GM19025 (cell line): Measurements from ENCODE around the gene FGGY.
"Not testable (repeated sequence)": the region's sequence is repeated elsewhere in the genome, so short reads cannot be mapped to it uniquely, and the experiment has no call there.

Source experiments
- ATAC-seq: cut with Tn5 transposase; IDR thresholded peaks from one replicate; pipeline ENCODE4 v1.9.1; 2021; ENCODE audit warnings: mild to moderate bottlenecking, low read depth, moderate library complexity; ENCODE audit not compliant: unreplicated experiment

FGGY gene

GRCh38 chr1:59282951-59283350, 13.9 kb upstream of the FGGY start:
- no peak for ATAC-seq

- no peak for ATAC-seq
These were observed 11.2 kb upstream of the FGGY start for GRCh38 chr1:59285691-59286090.

- no peak for ATAC-seq
These were observed 8.8 kb upstream of the FGGY start for GRCh38 chr1:59288046-59288445.

DNA sequence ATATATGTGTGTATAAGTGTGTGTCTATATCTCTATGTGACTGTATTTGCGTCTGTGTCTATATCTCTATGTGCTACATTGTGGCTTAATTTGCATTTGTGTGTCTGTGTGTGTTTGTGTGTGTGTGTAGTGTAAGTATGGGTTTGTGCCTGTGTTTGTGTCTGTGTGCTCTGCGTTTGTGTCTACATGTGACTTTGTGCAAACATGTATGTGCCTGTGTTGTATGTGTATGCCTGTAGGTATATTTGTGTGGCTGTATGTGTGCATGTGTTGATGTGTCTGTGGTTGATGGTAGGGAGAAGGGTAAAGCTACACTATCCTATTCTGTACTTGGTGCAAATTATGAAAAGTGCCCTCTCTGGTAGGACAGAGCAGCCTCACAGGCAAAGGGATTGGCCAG, 7.3 kb upstream of the FGGY start:
- ATAC-seq = no peak

GRCh38 chr1:59290193-59290949, 6.5 kb upstream of the FGGY start:
- peak; percentile 65 for ATAC-seq

- ATAC-seq = no peak
These were observed 5.3 kb upstream of the FGGY start for GRCh38 chr1:59291561-59291960.

GRCh38 chr1:59292562-59292961, 4.3 kb upstream of the FGGY start:
- ATAC-seq = no peak

- no peak for ATAC-seq
These were observed 3.7 kb upstream of the FGGY start for GRCh38 chr1:59293206-59293605.

- no peak for ATAC-seq
These were observed 3.0 kb upstream of the FGGY start for GRCh38 chr1:59293849-59294248.

- ATAC-seq = no peak
These were observed 2.5 kb upstream of the FGGY start for GRCh38 chr1:59294423-59294822.

GRCh38 chr1:59295618-59296017, 1.3 kb upstream of the FGGY start:
- no peak for ATAC-seq

DNA sequence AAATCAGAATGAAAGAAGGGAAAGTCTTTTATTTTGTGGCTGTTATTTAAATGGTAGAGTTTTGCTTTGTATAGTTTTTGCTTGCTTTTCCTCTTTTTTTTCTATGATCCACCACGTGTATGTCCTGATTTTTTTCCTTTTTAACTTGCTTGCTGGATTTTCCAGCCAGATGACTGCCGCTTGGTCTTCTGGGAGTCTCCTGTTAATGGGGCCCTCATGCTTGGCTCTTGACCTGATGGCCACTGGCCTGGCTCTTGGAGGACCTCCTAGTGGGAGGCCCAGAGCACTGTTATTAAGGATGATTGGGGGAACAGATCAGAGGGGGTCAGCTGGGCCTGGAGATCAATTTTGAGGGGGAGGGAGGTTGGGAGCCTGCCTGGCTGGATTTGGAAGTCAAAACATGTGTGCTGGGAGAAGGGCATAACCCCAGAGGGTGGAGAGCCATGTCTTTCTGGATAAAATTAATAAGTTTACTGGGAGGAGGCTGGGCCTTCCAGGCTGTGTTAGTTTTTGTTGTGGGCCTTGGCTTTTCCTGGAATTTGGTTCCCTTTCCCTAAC, 1.2 kb downstream of the FGGY start:
- no peak for ATAC-seq

DNA sequence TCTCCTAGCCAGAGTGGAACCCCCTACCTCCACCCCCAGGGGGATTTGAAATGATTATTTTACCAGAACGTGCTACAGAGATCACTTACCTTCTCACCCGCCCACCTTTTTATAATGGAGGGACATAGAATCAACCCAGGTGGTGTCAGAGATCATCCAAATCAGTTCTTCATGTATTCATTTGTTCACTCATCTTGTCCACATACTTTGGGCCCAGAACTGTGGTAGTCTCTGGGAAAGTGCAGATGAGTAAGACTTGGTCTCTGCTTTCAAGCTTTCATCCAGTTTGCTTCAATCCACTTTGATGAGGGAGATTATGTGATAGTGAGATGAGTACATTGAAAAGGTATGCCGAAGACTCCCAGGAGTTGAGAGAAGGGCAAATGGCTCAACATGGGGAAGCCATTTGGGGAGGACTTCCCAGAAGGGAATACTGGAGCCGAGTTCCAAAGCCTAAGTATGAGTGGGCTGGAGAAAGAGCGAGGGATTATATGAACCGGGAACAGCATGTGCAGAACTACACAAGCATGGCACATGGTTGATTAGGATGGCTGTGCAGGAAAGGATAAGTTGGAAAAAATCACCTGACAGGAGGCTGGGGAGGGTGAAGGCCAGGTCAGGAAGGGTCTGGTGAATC, 1.9 kb downstream of the FGGY start:
- ATAC-seq = no peak

- not testable (repeated sequence) for ATAC-seq
These were observed 2.8 kb downstream of the FGGY start for GRCh38 chr1:59299670-59300069.

- ATAC-seq = no peak
These were observed 5.4 kb downstream of the FGGY start for GRCh38 chr1:59302297-59302696.

DNA sequence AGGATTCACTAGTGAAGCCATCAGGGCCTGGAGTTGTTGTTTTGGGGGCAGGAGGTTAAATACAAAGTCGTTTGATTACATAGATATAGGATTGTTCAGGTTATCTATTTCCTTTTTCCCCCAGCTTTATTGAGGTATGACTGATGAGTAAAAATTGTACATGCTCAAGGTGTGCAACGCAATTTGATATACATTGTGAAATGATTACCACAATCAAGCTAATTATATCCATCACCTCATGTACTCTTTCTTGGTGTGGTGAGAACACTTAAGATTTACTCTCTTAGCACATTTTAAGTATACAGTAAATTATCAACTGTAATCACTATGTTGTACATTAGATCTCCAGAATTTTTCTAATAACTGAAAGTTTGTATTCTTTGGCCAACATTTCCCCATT, 6.0 kb downstream of the FGGY start:
- ATAC-seq = no peak

DNA sequence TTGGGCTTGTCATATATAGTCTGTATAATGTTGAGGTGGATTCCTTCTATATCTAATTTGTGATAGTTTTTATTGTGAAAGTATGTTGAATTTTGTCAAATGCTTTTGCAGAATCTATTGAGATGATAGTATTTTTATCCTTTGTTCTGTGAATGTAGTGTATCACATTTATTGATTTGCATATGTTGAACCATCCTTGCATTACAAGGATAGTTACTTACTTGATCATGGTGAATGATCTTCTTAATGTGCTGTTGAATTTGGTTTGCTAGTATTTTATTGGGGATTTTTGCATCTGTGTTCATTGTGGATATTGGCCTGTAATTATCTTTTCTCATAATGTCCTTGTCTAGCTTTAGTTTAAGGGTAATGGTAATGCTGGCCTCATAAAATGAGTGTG, 8.3 kb downstream of the FGGY start:
- ATAC-seq = no peak

DNA sequence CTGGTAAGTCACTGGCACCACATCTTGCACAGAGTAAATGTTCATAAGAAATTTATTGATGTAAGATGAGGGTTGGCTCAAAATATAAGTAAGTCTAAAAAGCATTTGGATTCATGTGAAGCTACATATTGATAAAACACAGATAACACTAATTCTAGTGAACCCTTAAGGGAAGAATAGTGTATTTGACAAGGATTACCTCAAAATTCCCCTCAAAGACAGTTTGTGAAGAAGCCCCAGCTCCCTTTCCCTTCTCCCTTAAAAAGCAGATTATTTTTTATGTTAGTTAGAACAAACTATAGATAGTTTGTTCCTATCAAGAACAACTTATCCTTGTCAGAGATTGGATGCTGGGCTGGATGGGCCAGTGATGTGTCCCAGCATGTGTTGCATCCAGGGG, 10.7 kb downstream of the FGGY start:
- no peak for ATAC-seq

DNA sequence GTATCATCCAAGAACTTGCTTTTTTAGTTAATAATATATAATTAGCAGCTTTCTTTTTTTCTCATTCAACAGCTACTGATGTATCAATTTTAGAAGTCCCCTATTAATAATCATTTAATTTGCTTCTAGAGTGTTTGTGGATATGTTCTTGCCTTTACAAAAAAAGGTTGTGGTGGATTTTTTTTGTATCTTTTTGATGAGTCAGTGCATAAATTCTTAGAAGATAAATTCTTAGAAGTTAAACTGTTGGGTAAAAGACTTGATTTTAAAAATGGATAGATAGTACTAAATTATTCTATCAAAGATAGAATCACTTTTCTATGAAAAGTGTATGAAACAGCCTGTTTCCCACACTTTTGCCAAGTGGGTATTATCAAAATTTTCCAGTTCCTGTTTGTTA, 11.9 kb downstream of the FGGY start:
- ATAC-seq = no peak

- no peak for ATAC-seq
These were observed 12.5 kb downstream of the FGGY start for GRCh38 chr1:59309392-59309791.

DNA sequence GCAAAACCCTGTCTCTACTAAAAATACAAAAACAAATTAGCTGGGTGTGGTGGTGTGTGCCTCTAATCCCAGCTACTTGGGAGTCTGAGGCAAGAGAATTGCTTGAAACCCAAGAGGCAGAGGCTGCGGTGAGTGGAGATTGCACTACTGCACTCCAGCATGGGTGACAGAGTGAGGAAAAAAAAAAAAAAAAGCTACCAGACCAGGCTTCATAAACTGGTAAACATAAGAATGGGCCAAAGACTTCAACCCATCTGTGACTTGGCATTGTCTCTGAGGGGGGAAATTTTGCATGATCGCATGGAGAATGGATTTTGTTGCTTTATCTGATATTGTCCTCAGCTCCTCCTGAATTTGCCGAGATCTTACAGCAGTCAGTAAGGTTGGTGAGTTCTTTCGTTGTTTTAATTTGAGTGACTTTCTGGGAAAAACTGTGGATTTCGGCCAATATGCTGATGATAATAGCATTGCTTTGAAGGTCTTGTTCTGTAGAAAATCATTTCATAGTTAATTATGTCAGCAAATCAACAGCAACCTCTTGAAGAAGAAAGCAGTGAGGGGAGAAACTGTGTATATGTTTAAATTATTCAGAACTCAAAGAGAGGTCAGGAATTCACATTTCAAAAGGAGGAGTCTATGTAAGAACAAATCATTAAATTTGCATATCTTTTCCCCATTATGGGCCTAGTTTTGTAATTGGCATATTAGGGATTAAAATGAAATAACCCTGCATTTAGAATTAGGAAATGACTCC, 13.1 kb downstream of the FGGY start:
- no peak for ATAC-seq
